HCT116 (cell line): ENCODE data around the gene RNF7. TPM values are rescaled to one million over a fixed set of nuclear protein-coding genes. Genes with fewer than 3 reads are reported as not detected.
A peak's percentile ranks its signal among the peaks of the same experiment; 100 is the strongest.

Experiments used
- ATAC-seq: fragments of 200-7000 bp; cut with Tn5 transposase; 2 replicates; pipeline ENCODE4 v1.9.1; 2020; ENCODE audit warnings: mild to moderate bottlenecking, moderate library complexity
- BruUV-seq: library from RNA; stranded (reverse); fragments of 400-500 nt; replicated peaks from 2 replicates; lab custom pipeline; 2021; lab: Mats Ljungman, UMichigan
- CTCF ChIA-PET: fragments of 300-600 bp; sonication (Branson Sonifier 250); formaldehyde crosslinking; loops from one replicate; lab custom pipeline; 2021; ENCODE audit warnings: antibody characterized with exemption; lab: Charles Lee
- POLR2A ChIA-PET: fragments of 300-600, 350-600 bp; sonication (Branson Sonifier 250); formaldehyde crosslinking; loops from one replicate; lab custom pipeline; 2021; ENCODE audit warnings: antibody characterized with exemption; lab: Charles Lee
- RAD21 ChIA-PET, 2 experiments: fragments of 300-600 bp; sonication (Branson Sonifier 250); formaldehyde crosslinking; loops; one replicate each; lab custom pipeline; 2023; ENCODE audit warnings: low total read pairs in 2 of 2; ENCODE audit not compliant: uncharacterized antibody in 2 of 2, unreplicated experiment in 2 of 2, low non-redundant PET in 1 of 2; lab: Charles Lee
- DNase-seq: peaks from one replicate; pipeline ENCODE4 v3.0.0-alpha.2; 2010; ENCODE audit warnings: low read depth, low spot score
- H2AFZ ChIP-seq: fragments of 200-600 bp; shearing (Covaris generic), sonication (generic); 2 replicates; pipeline ENCODE4 v1.6.1; 2017; ENCODE audit warnings: low read depth, mixed run types, mixed read lengths, antibody characterized with exemption, low read length; ENCODE audit not compliant: poor library complexity, severe bottlenecking
- H3K27ac ChIP-seq: 2 replicates; pipeline ENCODE4 v1.5.1; 2012; ENCODE audit warnings: low read depth, low read length
- H3K27me3 ChIP-seq: fragments of 200-600 bp; sonication (generic); 2 replicates; pipeline ENCODE4 v1.6.1; 2016; ENCODE audit warnings: mixed run types, low read length, mixed read lengths; ENCODE audit not compliant: insufficient read depth
- H3K36me3 ChIP-seq, 2 experiments: fragments of 200-500 bp in 1 of 2; fragments of 200-600 bp in 1 of 2; sonication (Bioruptor generic) in 1 of 2; sonication (generic) in 1 of 2; 2 replicates each; pipeline versions ENCODE4 v1.5.1 to v1.6.1; 2014 to 2016; ENCODE audit warnings: low read length in 2 of 2, inconsistent platforms in 1 of 2, mixed read lengths in 1 of 2, mixed run types in 1 of 2; ENCODE audit not compliant: insufficient read depth in 2 of 2, control insufficient read depth in 1 of 2
- H3K4me1 ChIP-seq, 2 experiments: fragments of 200-600 bp in 1 of 2; sonication (generic) in 1 of 2; 2 replicates each; pipeline versions ENCODE4 v1.5.1 to v1.6.1; 2012 to 2017; ENCODE audit warnings: low read length in 2 of 2, inconsistent platforms in 1 of 2, mild to moderate bottlenecking in 1 of 2, mixed read lengths in 1 of 2, mixed run types in 1 of 2, moderate library complexity in 1 of 2; ENCODE audit not compliant: insufficient read depth in 2 of 2, control insufficient read depth in 1 of 2
- H3K4me2 ChIP-seq: fragments of 200-600 bp; sonication (generic); 2 replicates; pipeline ENCODE4 v1.6.1; 2017; ENCODE audit warnings: mixed run types, low read length, mixed read lengths
- H3K4me3 ChIP-seq, 2 experiments: fragments of 200-600 bp in 1 of 2; sonication (generic) in 1 of 2; replicated peaks in 1 of 2; 2 replicates each; pipeline ENCODE4 v1.5.1; 2011 to 2016; ENCODE audit warnings: low read length in 2 of 2, control low read depth in 1 of 2, low read depth in 1 of 2, mild to moderate bottlenecking in 1 of 2, mixed read lengths in 1 of 2, mixed run types in 1 of 2
- H3K79me2 ChIP-seq: fragments of 200-600 bp; sonication (generic); 2 replicates; pipeline ENCODE4 v1.6.1; 2017; ENCODE audit warnings: mild to moderate bottlenecking, mixed run types, low read length, moderate library complexity, mixed read lengths; ENCODE audit not compliant: insufficient read depth
- H3K9ac ChIP-seq: fragments of 200-600 bp; sonication (generic); 2 replicates; pipeline ENCODE4 v1.6.1; 2016; ENCODE audit warnings: low read length, mixed read lengths
- H3K9me2 ChIP-seq: fragments of 200-600 bp; sonication (generic), shearing (Covaris generic); 2 replicates; pipeline ENCODE4 v1.6.1; 2017; ENCODE audit warnings: mixed run types, mild to moderate bottlenecking, moderate library complexity; ENCODE audit not compliant: insufficient read depth
- H3K9me3 ChIP-seq, 2 experiments: fragments of 200-500 bp in 1 of 2; fragments of 200-600 bp in 1 of 2; sonication (Bioruptor generic) in 1 of 2; sonication (generic) in 1 of 2; 2 replicates each; pipeline ENCODE4 v1.6.1; 2014 to 2017; ENCODE audit warnings: low read length in 2 of 2, mixed read lengths in 2 of 2, inconsistent platforms in 1 of 2, low read depth in 1 of 2, mild to moderate bottlenecking in 1 of 2, mixed run types in 1 of 2, moderate library complexity in 1 of 2; ENCODE audit not compliant: control insufficient read depth in 1 of 2, insufficient read depth in 1 of 2
- H4K20me1 ChIP-seq: fragments of 200-600 bp; sonication (generic), shearing (Covaris generic); 2 replicates; pipeline ENCODE4 v1.6.1; 2017; ENCODE audit warnings: mixed run types, mild to moderate bottlenecking, moderate library complexity; ENCODE audit not compliant: insufficient read depth
- CBX3 ChIP-seq: IDR thresholded peaks from 2 replicates; pipeline ENCODE4 v1.6.1; 2012; ENCODE audit warnings: low read depth
- CEBPB ChIP-seq: IDR thresholded peaks from 2 replicates; pipeline ENCODE4 v1.6.1; 2012; ENCODE audit warnings: low read depth
- EGR1 ChIP-seq: IDR thresholded peaks from 2 replicates; pipeline ENCODE4 v1.6.1; 2012; ENCODE audit warnings: low read depth
- ELF1 ChIP-seq: IDR thresholded peaks from 2 replicates; pipeline ENCODE4 v1.6.1; 2012; ENCODE audit warnings: low read depth, borderline replicate concordance
- JUND ChIP-seq: IDR thresholded peaks from 2 replicates; pipeline ENCODE4 v1.6.1; 2012
- POLR2AphosphoS5 ChIP-seq: IDR thresholded peaks from 2 replicates; pipeline ENCODE4 v1.6.1; 2011; ENCODE audit warnings: mild to moderate bottlenecking, low read depth, low read length, moderate library complexity
- RAD21 ChIP-seq: IDR thresholded peaks from 2 replicates; pipeline ENCODE4 v1.6.1; 2012; ENCODE audit warnings: low read depth, mild to moderate bottlenecking
- REST ChIP-seq: IDR thresholded peaks from 2 replicates; pipeline ENCODE4 v1.6.1; 2012; ENCODE audit warnings: low read depth
- SIN3A ChIP-seq: IDR thresholded peaks from 2 replicates; pipeline ENCODE4 v1.6.1; 2012; ENCODE audit warnings: low read depth
- SP1 ChIP-seq: IDR thresholded peaks from 2 replicates; pipeline ENCODE4 v1.6.1; 2012; ENCODE audit warnings: low read depth
- SRF ChIP-seq: IDR thresholded peaks from 2 replicates; pipeline ENCODE4 v1.6.1; 2012; ENCODE audit warnings: low read depth
- YY1 ChIP-seq: IDR thresholded peaks from 2 replicates; pipeline ENCODE4 v1.6.1; 2011; ENCODE audit warnings: low read length, low read depth, moderate library complexity, mild to moderate bottlenecking; ENCODE audit not compliant: insufficient replicate concordance; ENCODE audit errors: extremely low read depth
- ZNF274 ChIP-seq: fragments of 200-500 bp; sonication (Bioruptor generic); IDR thresholded peaks from 2 replicates; pipeline ENCODE4 v1.6.1; 2014; ENCODE audit warnings: mild to moderate bottlenecking, low read depth, low read length, inconsistent platforms
- intact Hi-C: fragments of 100-400 bp; cut with micrococcal nuclease; formaldehyde crosslinking; loops from 2 replicates; pipeline ENCODE4 v1.10.0; 2022
- total RNA-seq: library from RNA; stranded (reverse); gene quantifications from one replicate; pipeline ENCODE4 v1.2.1, GENCODE V29; 2021; ENCODE audit not compliant: unreplicated experiment
- TF ChIP-seq, protein P1 (sequence below), 3 experiments: fragments of 200-600 bp in 1 of 3; sonication (generic) in 1 of 3; IDR thresholded peaks in 2 of 3; conservative IDR thresholded peaks in 1 of 3; 2 replicates each; pipeline ENCODE4 v1.5.1; 2012 to 2017; ENCODE audit warnings: low read depth in 2 of 3, low read length in 2 of 3, antibody characterized with exemption in 1 of 3, borderline replicate concordance in 1 of 3, control low read depth in 1 of 3, mild to moderate bottlenecking in 1 of 3, mixed read lengths in 1 of 3, mixed run types in 1 of 3, moderate library complexity in 1 of 3; ENCODE audit not compliant: insufficient read depth in 1 of 3
- TF ChIP-seq, protein P2 (sequence below): IDR thresholded peaks from 2 replicates; pipeline ENCODE4 v1.6.1; 2011; ENCODE audit warnings: mild to moderate bottlenecking, low read length, moderate library complexity; ENCODE audit not compliant: insufficient replicate concordance; ENCODE audit errors: extremely low read depth

Gene RNF7
- total RNA-seq, 1 experiment from 2014 or later: 82.3 TPM

DNA sequence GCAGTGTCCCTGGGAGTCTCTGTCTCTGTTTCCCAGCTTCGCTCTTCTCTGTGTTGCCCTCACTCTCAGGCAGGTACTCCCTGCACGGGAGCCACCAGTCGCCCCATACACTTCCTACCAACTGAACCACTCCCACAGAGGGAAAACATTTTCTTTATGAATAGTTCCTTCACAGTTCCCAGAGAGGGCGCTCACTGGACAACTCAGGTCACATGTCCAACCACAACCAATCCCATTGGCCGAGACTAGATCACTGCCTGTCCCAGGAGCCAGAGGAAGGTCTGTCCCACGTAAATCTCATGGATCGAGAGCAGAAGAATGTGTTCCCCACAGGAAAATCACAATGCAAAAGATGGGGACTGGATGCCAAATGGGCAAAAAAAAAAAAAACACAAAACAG, 51.2 kb downstream of the RNF7 start:
- Histone ChIP-seq H3K36me3 (no peaks in the 10 kb centered on the region), H3K9me2 (no peaks in the 10 kb centered on the region), H3K79me2 (no peaks in the 10 kb centered on the region), H3K27me3 (no peaks in the 10 kb centered on the region), H2AFZ (no peak overlapping the region), H3K4me2 (no peak overlapping the region), H3K4me1 (no peaks in the 10 kb centered on the region), H3K27ac (no peak overlapping the region), H4K20me1 (no peaks in the 10 kb centered on the region), H3K9me3 (no peaks in the 10 kb centered on the region), H3K9ac (no peak overlapping the region), H3K4me3 (no peak overlapping the region)
- POLR2A ChIA-PET: no interaction called here
- ATAC-seq (peak; percentile 89), DNase-seq (peak; percentile 10)
- intact Hi-C loops: no loop called here
- BruUV-seq: no TSS peak
- CTCF ChIA-PET: no interaction called here
- no peak for TF ChIP-seq CBX3
- RAD21 ChIA-PET: no interaction called here

GRCh38 chr3:141790171-141790570, 52.1 kb downstream of the RNF7 start:
- no TSS peak for BruUV-seq
- RAD21 ChIA-PET: no interaction called here
- H4K20me1 ChIP-seq: no peaks in the 10 kb centered on the region
- no peaks in the 10 kb centered on the region for H3K4me1 ChIP-seq
- ATAC-seq: no peak
- intact Hi-C loops: no loop called here
- no peak overlapping the region for H3K4me2 ChIP-seq
- H3K9ac ChIP-seq: no peak overlapping the region
- no peak overlapping the region for H3K4me3 ChIP-seq
- H2AFZ ChIP-seq: no peak overlapping the region
- no peak overlapping the region for H3K27ac ChIP-seq
- no peaks in the 10 kb centered on the region for H3K36me3 ChIP-seq
- no peaks in the 10 kb centered on the region for H3K9me2 ChIP-seq
- CTCF ChIA-PET: no interaction called here
- no peaks in the 10 kb centered on the region for H3K79me2 ChIP-seq
- POLR2A ChIA-PET: no interaction called here
- H3K27me3 ChIP-seq: no peaks in the 10 kb centered on the region
- no peak for DNase-seq
- H3K9me3 ChIP-seq: no peaks in the 10 kb centered on the region
- TF ChIP-seq POLR2AphosphoS5: no peak
- TF ChIP-seq EGR1: no peak
- no peak for TF ChIP-seq ZNF274
- TF ChIP-seq SP1: no peak
- TF ChIP-seq ELF1: no peak
- no peak for TF ChIP-seq SIN3A
- TF ChIP-seq, protein P1, sequence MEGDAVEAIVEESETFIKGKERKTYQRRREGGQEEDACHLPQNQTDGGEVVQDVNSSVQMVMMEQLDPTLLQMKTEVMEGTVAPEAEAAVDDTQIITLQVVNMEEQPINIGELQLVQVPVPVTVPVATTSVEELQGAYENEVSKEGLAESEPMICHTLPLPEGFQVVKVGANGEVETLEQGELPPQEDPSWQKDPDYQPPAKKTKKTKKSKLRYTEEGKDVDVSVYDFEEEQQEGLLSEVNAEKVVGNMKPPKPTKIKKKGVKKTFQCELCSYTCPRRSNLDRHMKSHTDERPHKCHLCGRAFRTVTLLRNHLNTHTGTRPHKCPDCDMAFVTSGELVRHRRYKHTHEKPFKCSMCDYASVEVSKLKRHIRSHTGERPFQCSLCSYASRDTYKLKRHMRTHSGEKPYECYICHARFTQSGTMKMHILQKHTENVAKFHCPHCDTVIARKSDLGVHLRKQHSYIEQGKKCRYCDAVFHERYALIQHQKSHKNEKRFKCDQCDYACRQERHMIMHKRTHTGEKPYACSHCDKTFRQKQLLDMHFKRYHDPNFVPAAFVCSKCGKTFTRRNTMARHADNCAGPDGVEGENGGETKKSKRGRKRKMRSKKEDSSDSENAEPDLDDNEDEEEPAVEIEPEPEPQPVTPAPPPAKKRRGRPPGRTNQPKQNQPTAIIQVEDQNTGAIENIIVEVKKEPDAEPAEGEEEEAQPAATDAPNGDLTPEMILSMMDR (IDR thresholded peaks at IDR 0.05 in 2 of 3, conservative IDR thresholded peaks at IDR 0.05 in 1 of 3; ENCODE audit: borderline replicate concordance in 1 of 3, insufficient read depth in 1 of 3, low read depth in 2 of 3, low read length in 2 of 3): no peak
- TF ChIP-seq JUND: no peak
- TF ChIP-seq YY1: no peak
- TF ChIP-seq CEBPB: no peak
- TF ChIP-seq REST: no peak
- no peak for TF ChIP-seq RAD21
- no peak for TF ChIP-seq SRF
- TF ChIP-seq, protein P2, sequence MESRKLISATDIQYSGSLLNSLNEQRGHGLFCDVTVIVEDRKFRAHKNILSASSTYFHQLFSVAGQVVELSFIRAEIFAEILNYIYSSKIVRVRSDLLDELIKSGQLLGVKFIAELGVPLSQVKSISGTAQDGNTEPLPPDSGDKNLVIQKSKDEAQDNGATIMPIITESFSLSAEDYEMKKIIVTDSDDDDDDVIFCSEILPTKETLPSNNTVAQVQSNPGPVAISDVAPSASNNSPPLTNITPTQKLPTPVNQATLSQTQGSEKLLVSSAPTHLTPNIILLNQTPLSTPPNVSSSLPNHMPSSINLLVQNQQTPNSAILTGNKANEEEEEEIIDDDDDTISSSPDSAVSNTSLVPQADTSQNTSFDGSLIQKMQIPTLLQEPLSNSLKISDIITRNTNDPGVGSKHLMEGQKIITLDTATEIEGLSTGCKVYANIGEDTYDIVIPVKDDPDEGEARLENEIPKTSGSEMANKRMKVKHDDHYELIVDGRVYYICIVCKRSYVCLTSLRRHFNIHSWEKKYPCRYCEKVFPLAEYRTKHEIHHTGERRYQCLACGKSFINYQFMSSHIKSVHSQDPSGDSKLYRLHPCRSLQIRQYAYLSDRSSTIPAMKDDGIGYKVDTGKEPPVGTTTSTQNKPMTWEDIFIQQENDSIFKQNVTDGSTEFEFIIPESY: no peak
